HG03575 (cell line): ENCODE results near the gene CCDC91.
"Not testable (repeated sequence)": the region's sequence is repeated elsewhere in the genome, so short reads cannot be mapped to it uniquely, and the experiment has no call there.

Experiments
- ATAC-seq: cut with Tn5 transposase; IDR thresholded peaks from one replicate; pipeline ENCODE4 v1.9.1; 2021; ENCODE audit not compliant: unreplicated experiment, insufficient number of reproducible peaks, low FRiP score; ENCODE audit errors: extremely low read depth

The CCDC91 gene

GRCh38 chr12:28329727-28330126, 139.5 kb downstream of the CCDC91 start:
- not testable (repeated sequence) for ATAC-seq

- not testable (repeated sequence) for ATAC-seq
Observed at GRCh38 chr12:28330232-28330631, 140.0 kb downstream of the CCDC91 start.

- no peak for ATAC-seq
Observed at GRCh38 chr12:28331130-28331529, 140.9 kb downstream of the CCDC91 start.

- ATAC-seq: no peak
Observed at GRCh38 chr12:28340261-28341045, 150.2 kb downstream of the CCDC91 start.

- ATAC-seq: no peak
Observed at GRCh38 chr12:28343713-28344112, 153.5 kb downstream of the CCDC91 start.

- no peak for ATAC-seq
Observed at GRCh38 chr12:28346567-28346966, 156.3 kb downstream of the CCDC91 start.

GRCh38 chr12:28349196-28349595, 158.9 kb downstream of the CCDC91 start:
- no peak for ATAC-seq

- no peak for ATAC-seq
Observed at GRCh38 chr12:28350502-28350901, 160.2 kb downstream of the CCDC91 start.

- ATAC-seq: no peak
Observed at GRCh38 chr12:28351414-28351813, 161.2 kb downstream of the CCDC91 start.

GRCh38 chr12:28355161-28355560, 164.9 kb downstream of the CCDC91 start:
- ATAC-seq: no peak

GRCh38 chr12:28360253-28360652, 170.0 kb downstream of the CCDC91 start:
- ATAC-seq: no peak

GRCh38 chr12:28367326-28367725, 177.1 kb downstream of the CCDC91 start:
- no peak for ATAC-seq

GRCh38 chr12:28367993-28368392, 177.7 kb downstream of the CCDC91 start:
- no peak for ATAC-seq

- no peak for ATAC-seq
Observed at GRCh38 chr12:28369483-28369882, 179.2 kb downstream of the CCDC91 start.

- no peak for ATAC-seq
Observed at GRCh38 chr12:28374556-28374955, 184.3 kb downstream of the CCDC91 start.

- no peak for ATAC-seq
Observed at GRCh38 chr12:28378736-28379135, 188.5 kb downstream of the CCDC91 start.

GRCh38 chr12:28379779-28380178, 189.5 kb downstream of the CCDC91 start:
- not testable (repeated sequence) for ATAC-seq

- no peak for ATAC-seq
Observed at GRCh38 chr12:28383368-28383767, 193.1 kb downstream of the CCDC91 start.

GRCh38 chr12:28388879-28389278, 198.6 kb downstream of the CCDC91 start:
- ATAC-seq: no peak

GRCh38 chr12:28390206-28390605, 199.9 kb downstream of the CCDC91 start:
- no peak for ATAC-seq
